GM18508 (cell line): ENCODE measurements around the gene ENTREP1.

ENCODE experiments used
- ATAC-seq: cut with Tn5 transposase; IDR thresholded peaks from one replicate; pipeline ENCODE4 v1.9.1; 2021; ENCODE audit warnings: moderate number of reproducible peaks; ENCODE audit not compliant: insufficient read depth, unreplicated experiment

ENTREP1 gene

DNA sequence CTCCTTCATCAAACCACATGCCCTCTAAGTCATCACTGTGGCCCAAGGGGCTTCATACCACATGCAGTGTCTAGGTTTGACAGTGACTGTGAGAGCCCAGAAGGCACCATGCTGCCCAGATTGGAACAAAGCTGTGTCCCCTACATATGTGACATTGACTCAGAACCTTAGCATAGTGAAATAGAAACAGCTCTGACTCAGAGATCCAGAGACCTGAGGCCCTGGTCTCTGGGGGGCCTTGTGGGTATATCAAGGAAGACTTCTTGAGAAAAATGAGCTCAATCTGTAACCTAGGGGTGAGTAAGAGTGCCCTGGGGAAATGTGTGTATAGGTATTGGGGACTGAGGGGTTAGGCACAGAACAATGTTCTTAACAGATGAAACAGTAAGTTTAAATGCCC is 7.1 kb upstream of the ENTREP1 start:
- ATAC-seq: no peak

DNA sequence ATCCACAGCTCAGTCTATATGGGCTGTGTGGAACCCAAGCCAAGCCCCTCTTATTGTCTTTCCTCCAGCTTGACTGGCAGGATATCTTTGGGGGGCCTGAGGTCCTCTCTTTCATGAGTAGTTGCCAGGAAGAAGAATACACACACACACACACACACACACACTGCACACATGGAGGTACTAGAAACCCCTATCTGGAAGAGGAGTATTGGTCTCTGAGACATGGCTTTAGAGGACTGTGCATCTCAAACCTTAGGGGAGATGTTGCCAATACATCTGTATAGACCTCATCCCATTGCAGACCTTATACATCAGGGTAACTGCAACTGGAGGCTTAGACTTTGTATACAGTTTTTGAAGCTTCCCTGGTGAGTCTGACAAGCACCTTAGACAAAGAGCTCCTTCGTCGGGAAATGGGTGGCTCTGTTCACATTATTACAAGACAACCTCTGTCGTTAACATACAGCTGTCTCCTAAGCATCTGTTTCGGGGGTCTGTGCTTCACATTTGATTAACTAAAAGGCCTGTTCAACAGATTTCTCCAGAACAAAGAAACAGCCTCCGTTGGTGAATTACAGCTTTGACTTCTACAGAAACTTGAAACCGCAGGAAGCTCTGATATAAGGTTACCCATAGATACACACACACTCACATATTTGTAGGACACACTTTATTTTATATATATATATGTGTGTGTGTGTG is 5.5 kb upstream of the ENTREP1 start:
- no peak for ATAC-seq

- no peak for ATAC-seq
Observed at GRCh38 chr9:69322256-69322655, 2.8 kb upstream of the ENTREP1 start.

GRCh38 chr9:69323861-69324260 is 1.2 kb upstream of the ENTREP1 start:
- ATAC-seq: no peak

- ATAC-seq: no peak
Observed at GRCh38 chr9:69325409-69326212, 596 bp downstream of the ENTREP1 start.

GRCh38 chr9:69326261-69326660 is 1.2 kb downstream of the ENTREP1 start:
- no peak for ATAC-seq

- ATAC-seq: no peak
Observed at GRCh38 chr9:69330580-69330979, 5.6 kb downstream of the ENTREP1 start.

DNA sequence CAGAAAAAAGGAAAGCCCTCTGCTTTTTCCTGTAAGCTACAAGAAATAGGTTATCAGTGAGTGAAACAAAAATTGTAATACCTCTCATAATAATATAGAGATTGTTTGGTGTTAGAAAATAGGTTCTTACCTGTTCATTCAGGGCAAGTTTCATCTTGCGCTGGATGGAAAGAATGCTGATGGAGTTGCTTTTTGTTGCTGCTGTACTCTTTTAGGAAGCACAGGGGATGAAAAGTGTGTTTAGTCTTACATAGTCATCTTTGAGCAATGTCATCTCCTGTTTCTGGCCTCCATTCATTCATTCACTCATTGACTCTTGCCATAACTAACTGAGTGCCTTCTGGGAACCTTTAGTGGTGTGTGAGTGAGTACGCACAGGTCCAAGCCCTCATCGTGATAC is 6.4 kb downstream of the ENTREP1 start:
- ATAC-seq: no peak

- no peak for ATAC-seq
Observed at GRCh38 chr9:69332067-69332685, 7.2 kb downstream of the ENTREP1 start.

- no peak for ATAC-seq
Observed at GRCh38 chr9:69333716-69334115, 8.7 kb downstream of the ENTREP1 start.

DNA sequence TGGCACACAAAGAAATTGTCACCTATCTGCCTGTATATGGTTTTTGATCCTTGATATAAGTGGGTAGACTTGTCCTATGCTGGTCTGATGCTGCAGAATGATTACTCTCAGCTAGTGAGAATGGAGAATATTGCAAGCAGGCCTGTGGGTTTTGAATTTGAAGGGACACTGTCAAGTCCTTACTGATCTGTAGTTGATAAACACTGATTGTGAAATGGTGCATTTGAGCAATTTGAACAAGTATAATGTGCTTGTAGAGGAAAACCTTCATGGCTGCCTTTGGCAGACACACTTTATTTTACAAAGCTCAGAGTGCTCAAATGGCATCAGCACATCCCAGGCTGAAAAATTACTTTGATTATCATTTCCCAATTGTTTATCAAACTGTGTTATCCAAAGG is 9.3 kb downstream of the ENTREP1 start:
- ATAC-seq: no peak

- ATAC-seq: no peak
Observed at GRCh38 chr9:69339620-69340019, 14.6 kb downstream of the ENTREP1 start.

DNA sequence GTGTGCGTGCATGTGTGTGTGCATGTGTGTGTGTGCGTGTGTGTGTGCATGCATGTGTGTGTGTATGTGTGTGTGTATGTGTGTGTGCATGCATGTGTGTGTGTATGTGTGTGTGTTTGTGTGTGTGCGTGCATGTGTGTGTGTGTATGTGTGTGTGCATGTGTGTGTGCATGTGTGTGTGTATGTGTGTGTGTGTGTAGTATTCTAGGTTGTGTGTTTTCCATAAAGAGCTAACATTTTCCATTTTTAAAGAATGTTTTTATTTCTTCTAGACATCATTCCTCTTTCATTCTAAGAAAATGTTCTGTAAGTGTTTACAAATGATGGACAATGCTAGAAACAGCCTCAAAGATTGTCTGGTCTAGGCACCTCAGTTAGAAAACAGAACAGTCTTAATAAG is 15.6 kb downstream of the ENTREP1 start:
- ATAC-seq: no peak

- ATAC-seq: no peak
Observed at GRCh38 chr9:69342769-69343168, 17.8 kb downstream of the ENTREP1 start.

DNA sequence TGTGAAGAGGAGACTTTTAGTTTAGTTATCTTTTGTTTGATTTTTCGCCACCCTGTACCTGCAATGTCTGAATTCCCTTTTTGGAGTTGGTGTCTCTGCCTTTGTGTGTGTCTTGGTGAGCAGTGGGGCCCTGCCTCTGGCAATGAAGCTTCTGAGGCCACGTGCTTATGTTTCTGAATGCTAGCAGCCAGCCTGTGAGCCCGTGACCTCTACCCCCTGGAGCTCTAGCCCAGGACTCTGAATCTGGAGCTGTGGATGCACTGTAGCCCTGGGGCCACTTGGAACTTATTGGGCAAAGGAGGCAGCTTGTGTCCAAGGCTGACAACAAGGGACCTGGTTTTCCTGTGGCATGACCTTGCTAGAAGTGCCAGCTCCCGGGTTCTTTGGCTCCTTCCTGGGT is 19.4 kb downstream of the ENTREP1 start:
- ATAC-seq: no peak

GRCh38 chr9:69346596-69347390 is 21.8 kb downstream of the ENTREP1 start:
- no peak for ATAC-seq

GRCh38 chr9:69347607-69348006 is 22.6 kb downstream of the ENTREP1 start:
- ATAC-seq: no peak

- no peak for ATAC-seq
Observed at GRCh38 chr9:69351227-69351626, 26.2 kb downstream of the ENTREP1 start.

DNA sequence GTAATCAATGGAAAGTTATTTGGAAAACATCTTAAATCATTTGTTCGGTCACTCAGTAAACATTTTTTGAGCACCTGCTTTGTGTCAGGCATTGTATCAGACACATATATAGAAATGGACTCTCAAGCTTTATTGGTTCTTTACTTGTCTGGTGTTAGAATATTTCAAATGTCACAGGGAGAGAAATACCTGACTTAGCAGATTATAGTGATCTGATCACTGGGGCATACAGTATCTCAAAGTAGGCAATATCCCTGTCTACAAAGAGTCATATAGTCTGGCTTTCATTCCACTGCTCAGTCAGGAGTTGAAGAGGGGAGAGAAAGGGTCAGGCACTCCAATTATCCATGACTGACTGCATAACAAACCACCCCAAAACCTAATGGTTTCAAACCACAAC is 30.2 kb downstream of the ENTREP1 start:
- no peak for ATAC-seq

DNA sequence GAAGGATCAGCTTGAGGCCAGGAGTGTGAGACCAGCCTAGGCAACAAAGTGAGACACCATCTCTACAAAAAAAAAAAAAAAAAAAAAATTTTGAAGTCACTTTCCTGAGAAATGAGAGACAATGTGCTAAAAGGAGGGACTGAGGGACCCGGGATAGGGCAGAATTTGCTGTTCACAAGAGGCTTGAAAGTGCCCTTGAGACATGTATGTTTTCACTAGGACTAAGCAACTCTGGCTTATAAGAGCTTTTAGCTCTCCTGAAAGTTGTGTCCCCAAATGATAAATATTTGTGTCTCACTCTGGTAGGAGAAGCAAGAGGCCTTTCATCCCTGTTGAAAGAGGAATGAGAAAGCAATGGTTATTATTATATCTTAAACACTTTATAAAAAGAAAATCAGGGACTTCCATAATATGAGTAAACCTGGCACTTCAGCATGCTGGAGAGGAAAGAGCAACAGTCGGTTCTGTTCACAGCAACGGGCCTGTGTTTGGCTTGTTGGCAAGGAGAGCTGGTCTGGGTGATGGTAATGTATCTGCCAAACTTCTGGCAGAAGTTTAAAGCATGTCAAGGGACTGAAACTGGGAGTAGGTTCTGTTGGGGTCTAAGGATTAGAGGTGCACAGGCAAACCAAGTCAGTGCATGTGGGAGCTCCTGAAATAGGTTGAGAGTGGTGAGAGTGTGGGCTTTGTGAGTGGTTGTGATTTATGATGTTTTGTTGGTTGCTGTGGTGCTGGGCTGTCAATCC is 32.2 kb downstream of the ENTREP1 start:
- ATAC-seq: no peak
